Progenitor cell of endocrine pancreas (in vitro differentiated cells): ENCODE results near the gene ATP8A2. TPM values are rescaled to one million over a fixed set of nuclear protein-coding genes. Genes with fewer than 3 reads are reported as not detected.
A peak's percentile ranks its signal among the peaks of the same experiment; 100 is the strongest.

ENCODE experiments used
- DNase-seq: peaks from one replicate; pipeline ENCODE4 v3.0.0; 2021; ENCODE audit warnings: low spot score; ENCODE audit not compliant: unreplicated experiment
- H3K27ac Mint-ChIP-seq: 2 replicates; pipeline ENCODE4 v1.8.0; 2021; ENCODE audit warnings: mild to moderate bottlenecking, moderate library complexity, mixed read lengths
- H3K27me3 Mint-ChIP-seq: 2 replicates; pipeline ENCODE4 v1.8.0; 2021; ENCODE audit warnings: mixed read lengths
- H3K36me3 Mint-ChIP-seq: 2 replicates; pipeline ENCODE4 v1.8.0; 2022; ENCODE audit warnings: mixed read lengths; ENCODE audit not compliant: insufficient read depth
- H3K4me1 Mint-ChIP-seq: 2 replicates; pipeline ENCODE4 v1.8.0; 2021; ENCODE audit warnings: low read depth, mixed read lengths
- H3K4me3 Mint-ChIP-seq: 2 replicates; pipeline ENCODE4 v1.8.0; 2021; ENCODE audit warnings: low read depth, mild to moderate bottlenecking, moderate library complexity, mixed read lengths
- H3K9me3 Mint-ChIP-seq: 2 replicates; pipeline ENCODE4 v1.8.0; 2021; ENCODE audit warnings: low read depth, mixed read lengths
- CTCF ChIP-seq: fragments of 200-600 bp; sonication (generic); IDR thresholded peaks from one replicate; pipeline ENCODE4 v1.5.0; 2021; ENCODE audit warnings: antibody characterized with exemption, mild to moderate bottlenecking; ENCODE audit not compliant: unreplicated experiment
- total RNA-seq: library from RNA; stranded (reverse); gene quantifications from 2 replicates; pipeline ENCODE4 v1.2.1, GENCODE V29; 2021

The ATP8A2 gene
- total RNA-seq, 1 donor from 2014 or later = 0.38 TPM

- DNase-seq = no peak
- no peaks in the 10 kb centered on the region for H3K9me3 Mint-ChIP-seq
- no peak for TF ChIP-seq CTCF
- no peaks in the 10 kb centered on the region for H3K36me3 Mint-ChIP-seq
- H3K27me3 Mint-ChIP-seq = peaks cover 41% of the 10 kb centered on the region
- no peak overlapping the region for H3K4me3 Mint-ChIP-seq
- H3K27ac Mint-ChIP-seq = no peak overlapping the region
- H3K4me1 Mint-ChIP-seq = peaks cover 2% of the 10 kb centered on the region
Measured at GRCh38 chr13:25943081-25943480, 571.3 kb downstream of the ATP8A2 start.

- H3K36me3 Mint-ChIP-seq = no peaks in the 10 kb centered on the region
- H3K4me3 Mint-ChIP-seq = no peak overlapping the region
- H3K9me3 Mint-ChIP-seq = no peaks in the 10 kb centered on the region
- peaks cover 39% of the 10 kb centered on the region for H3K27me3 Mint-ChIP-seq
- peaks cover 2% of the 10 kb centered on the region for H3K4me1 Mint-ChIP-seq
- no peak for DNase-seq
- no peak for TF ChIP-seq CTCF
- no peak overlapping the region for H3K27ac Mint-ChIP-seq
Measured at GRCh38 chr13:25943658-25944057, 571.9 kb downstream of the ATP8A2 start.

DNA sequence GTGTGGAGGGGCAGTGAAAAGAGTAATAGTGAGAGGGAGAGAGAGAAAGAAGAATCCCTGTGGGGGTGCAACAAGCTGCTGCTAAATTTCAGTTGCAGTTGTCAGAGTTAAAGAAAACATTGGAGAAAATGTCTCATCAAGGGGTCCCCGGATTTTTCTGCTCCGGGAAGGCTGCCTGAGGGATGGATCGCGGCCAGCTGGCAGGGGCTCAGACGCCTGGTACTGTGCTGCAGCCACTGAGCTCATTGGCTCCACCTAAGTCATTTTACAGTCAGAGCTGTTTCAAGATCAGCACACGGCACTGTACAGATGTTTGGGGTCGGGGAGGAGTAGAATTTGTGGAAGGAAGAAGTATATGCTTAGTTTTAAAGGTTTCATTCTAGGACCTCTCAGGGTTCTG is 573.8 kb downstream of the ATP8A2 start:
- TF ChIP-seq CTCF = no peak
- H3K27me3 Mint-ChIP-seq = peaks cover 23% of the 10 kb centered on the region
- peak overlapping the region; percentile 17 for H3K27ac Mint-ChIP-seq
- DNase-seq = no peak
- no peaks in the 10 kb centered on the region for H3K9me3 Mint-ChIP-seq
- H3K4me1 Mint-ChIP-seq = peaks cover 2% of the 10 kb centered on the region
- no peaks in the 10 kb centered on the region for H3K36me3 Mint-ChIP-seq
- H3K4me3 Mint-ChIP-seq = no peak overlapping the region

- Mint-ChIP-seq H3K27me3 (peaks cover 16% of the 10 kb centered on the region), H3K4me3 (no peak overlapping the region)
Measured at GRCh38 chr13:25946321-25946720, 574.5 kb downstream of the ATP8A2 start.

GRCh38 chr13:25948910-25949309 is 577.1 kb downstream of the ATP8A2 start:
- DNase-seq = no peak
- H3K9me3 Mint-ChIP-seq = no peaks in the 10 kb centered on the region
- H3K36me3 Mint-ChIP-seq = no peaks in the 10 kb centered on the region
- H3K4me3 Mint-ChIP-seq = no peak overlapping the region
- no peak for TF ChIP-seq CTCF
- H3K27ac Mint-ChIP-seq = no peak overlapping the region
- H3K27me3 Mint-ChIP-seq = peaks cover 8% of the 10 kb centered on the region
- H3K4me1 Mint-ChIP-seq = no peaks in the 10 kb centered on the region

More at GRCh38 chr13:25946321-25946720, 574.5 kb downstream of the ATP8A2 start:
- Mint-ChIP-seq H3K4me1 (no peaks in the 10 kb centered on the region), H3K9me3 (no peaks in the 10 kb centered on the region), H3K27ac (no peak overlapping the region), H3K36me3 (no peaks in the 10 kb centered on the region)
- TF ChIP-seq CTCF = no peak
- DNase-seq = no peak
